ENCODE measurements around the gene TMEM233.

The TMEM233 gene

GRCh38 chr12:119593578-119594398 lies at the start of gene TMEM233:
Gene TMEM233, plus strand, starts transcription at chr12:119593774. Its CDS starts 75 bp downstream, at chr12:119593849.
- in situ Hi-C loops (cut with MboI; ENCODE audit: low sequenced_read_pairs): no loop called here

GRCh38 chr12:119544765-119545625 lies 48.6 kb upstream of the TMEM233 start:
- in situ Hi-C loops (cut with MboI; ENCODE audit: low sequenced_read_pairs): no loop called here

DNA sequence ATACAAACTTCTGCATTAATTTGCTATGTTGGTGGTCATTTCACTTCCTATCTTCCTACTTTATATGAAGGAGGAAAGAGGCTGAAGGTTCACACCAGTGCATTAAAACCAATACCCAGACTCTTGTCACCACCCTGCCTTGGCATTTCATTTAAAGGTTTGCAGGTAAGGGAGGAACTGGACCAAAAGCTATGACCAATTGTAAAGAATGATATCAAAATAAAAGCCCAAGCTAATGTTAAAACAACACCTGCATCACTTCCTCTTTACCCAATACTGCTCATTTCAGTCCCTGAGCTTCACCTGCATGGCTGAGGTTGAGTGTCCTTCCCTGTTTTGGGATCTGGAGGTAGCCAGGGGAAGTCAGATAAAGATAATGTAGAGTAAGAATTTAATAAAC lies 47.2 kb upstream of the TMEM233 start:
- in situ Hi-C loops (cut with MboI; ENCODE audit: low sequenced_read_pairs): no loop called here

- in situ Hi-C loops (cut with MboI; ENCODE audit: low sequenced_read_pairs): no loop called here
These were observed 46.6 kb upstream of the TMEM233 start for GRCh38 chr12:119547001-119547400.

- in situ Hi-C loops (cut with MboI; ENCODE audit: low sequenced_read_pairs): no loop called here
These were observed 36.7 kb upstream of the TMEM233 start for GRCh38 chr12:119556854-119557253.

DNA sequence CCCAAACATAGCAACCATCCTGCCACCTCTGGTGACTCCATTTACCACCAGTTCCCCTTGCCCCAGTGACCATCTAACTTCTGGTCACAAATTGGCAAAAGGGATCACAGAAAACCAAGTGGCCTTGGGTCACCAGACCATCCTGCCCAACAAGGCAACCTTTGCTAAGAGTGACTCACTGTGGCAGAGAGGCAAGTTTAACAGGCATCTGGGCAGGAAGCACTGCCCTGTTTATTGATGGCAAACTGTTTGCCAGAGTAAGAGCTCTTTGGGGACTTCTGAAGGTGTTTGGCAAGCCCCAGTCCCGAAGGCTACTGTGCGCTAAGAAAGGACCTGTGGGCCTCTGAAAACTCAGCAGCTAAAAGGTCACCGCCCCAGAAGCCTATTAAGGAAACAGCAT lies 28.2 kb upstream of the TMEM233 start:
- in situ Hi-C loops (cut with MboI; ENCODE audit: low sequenced_read_pairs): no loop called here

DNA sequence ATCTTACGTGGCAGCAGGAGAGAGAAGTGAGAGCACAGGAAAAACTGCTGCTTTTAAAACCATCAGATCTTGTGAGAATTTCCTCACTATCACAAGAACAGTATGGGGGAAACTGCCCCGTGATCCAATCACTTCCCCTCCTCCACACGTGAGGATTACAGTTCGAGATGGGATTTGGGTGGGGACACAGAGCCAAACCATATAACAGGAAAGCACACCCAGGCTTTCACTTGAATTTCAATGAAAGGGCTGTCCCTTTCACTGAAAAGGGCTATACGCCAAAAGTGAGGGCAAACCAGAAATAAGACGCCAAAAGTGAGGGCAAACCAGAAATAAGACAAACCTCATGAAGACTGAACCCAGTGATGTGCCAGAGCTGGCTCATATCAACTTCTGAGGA lies 22.8 kb upstream of the TMEM233 start:
- in situ Hi-C loops (cut with MboI; ENCODE audit: low sequenced_read_pairs): no loop called here

- in situ Hi-C loops (cut with MboI; ENCODE audit: low sequenced_read_pairs): no loop called here
These were observed 20.5 kb upstream of the TMEM233 start for GRCh38 chr12:119573086-119573485.

- in situ Hi-C loops (cut with MboI; ENCODE audit: low sequenced_read_pairs): no loop called here
These were observed 19.3 kb upstream of the TMEM233 start for GRCh38 chr12:119574255-119574654.

DNA sequence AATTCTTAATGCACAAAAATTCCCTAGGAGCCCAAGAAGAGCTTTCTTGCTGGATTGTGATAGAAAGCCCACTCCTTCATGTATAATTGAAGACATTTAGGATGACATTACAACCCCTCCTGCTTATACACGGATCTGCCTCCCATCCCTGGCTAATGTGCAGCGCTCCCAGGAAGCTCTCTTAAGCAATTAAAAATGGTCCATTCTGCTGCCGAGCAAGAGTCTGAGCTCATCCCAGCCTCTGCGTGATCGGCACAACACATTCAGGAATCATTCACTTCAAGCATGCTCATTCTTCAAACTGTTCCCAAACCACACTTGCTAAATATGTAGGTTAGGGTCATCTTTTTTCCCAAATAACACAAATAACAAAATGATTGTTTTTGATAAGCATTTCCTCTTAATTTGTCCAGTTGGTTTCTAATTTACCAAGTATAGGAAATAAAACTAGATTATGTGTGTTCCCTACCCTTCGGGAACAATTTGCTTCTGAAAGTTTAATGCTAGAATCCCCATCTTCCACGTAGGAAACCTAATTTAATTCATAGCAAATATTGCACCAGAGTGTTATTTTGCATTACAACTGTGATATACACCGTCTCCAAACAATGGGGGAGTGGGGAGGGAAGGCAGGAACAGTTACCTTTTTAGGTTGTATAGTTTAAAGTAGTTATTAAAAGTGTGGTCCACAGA lies 17.3 kb upstream of the TMEM233 start:
- in situ Hi-C loops (cut with MboI; ENCODE audit: low sequenced_read_pairs): no loop called here

DNA sequence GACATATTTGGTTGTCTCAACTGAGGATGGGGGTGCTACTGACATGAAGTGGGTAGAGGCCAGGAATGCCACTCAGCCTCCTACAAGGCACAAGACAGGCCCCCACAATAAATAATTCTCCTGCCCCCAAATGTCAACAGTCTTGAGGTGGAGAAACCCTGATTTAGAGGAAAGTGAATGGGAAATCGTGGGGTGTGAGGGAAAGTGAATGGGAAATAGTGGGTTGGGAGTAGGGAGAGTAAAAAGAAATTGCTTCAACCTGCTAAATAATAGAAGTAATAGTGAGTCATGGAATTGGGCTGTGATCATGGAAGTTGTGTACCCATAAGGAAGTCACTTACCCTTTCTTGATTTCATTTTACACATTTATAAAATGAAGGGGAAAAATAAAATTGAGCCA lies 16.7 kb upstream of the TMEM233 start:
- in situ Hi-C loops (cut with MboI; ENCODE audit: low sequenced_read_pairs): no loop called here

DNA sequence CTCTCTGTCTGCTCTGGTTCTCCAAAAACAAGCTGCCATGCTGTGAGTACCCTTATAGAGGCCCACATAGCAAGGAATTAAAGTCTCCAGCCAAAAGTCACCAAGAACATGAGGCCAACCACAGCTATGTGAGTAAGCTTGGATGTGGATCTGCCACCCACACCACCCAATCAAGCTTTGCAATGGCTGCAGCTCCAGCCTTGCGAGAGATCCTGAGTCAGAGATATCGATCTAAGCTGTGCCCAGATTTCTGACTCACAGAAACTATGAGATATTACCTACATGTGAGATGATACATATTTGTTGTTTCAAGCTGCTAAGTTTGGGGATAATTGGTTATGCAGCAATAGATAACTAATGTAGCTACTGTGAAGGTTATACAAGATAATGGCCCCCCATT lies 15.5 kb upstream of the TMEM233 start:
- in situ Hi-C loops (cut with MboI; ENCODE audit: low sequenced_read_pairs): no loop called here

DNA sequence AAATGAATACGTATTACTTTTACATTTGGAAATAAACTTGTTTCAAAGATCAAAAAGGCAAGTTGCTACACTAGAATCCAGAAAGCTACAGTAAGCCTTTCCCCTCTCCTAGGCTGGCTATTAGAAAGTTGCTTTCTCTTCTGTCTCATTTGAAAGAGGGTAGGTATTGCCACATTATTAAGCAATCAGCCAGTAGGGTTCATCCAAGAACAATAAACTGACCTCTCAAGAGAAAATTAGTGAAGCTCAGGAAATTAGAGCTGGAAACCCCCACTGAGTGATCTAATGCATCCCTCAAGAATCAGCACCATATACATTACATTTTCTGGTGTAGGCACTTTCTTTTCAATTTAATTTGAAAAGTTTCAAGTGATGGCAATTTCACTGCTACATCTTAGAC lies 4.5 kb upstream of the TMEM233 start:
- in situ Hi-C loops (cut with MboI; ENCODE audit: low sequenced_read_pairs): no loop called here

DNA sequence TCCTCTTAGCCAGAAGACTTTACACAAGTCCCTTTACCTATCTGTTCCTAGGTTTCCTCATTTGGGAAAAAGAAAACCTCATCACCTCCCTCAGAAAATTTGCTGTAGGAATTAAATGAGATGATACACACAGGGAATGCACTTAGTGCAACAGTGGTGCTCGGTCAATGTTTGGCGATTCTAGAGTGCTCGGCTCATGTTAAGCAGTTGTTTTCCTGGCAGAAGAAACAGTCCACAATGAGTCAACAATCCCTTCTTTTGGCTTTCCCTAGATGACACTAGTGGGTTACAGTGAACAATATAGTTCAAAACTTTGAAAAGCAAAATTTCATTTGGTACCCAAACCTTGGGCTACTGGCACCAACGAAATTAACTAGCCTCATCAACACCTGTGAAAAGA lies 3.9 kb upstream of the TMEM233 start:
- in situ Hi-C loops (cut with MboI; ENCODE audit: low sequenced_read_pairs): no loop called here

- in situ Hi-C loops (cut with MboI; ENCODE audit: low sequenced_read_pairs): no loop called here
These were observed 1.3 kb upstream of the TMEM233 start for GRCh38 chr12:119592232-119592631.

GRCh38 chr12:119594399-119594730 lies 791 bp downstream of the TMEM233 start:
- in situ Hi-C loops (cut with MboI; ENCODE audit: low sequenced_read_pairs): no loop called here

- in situ Hi-C loops (cut with MboI; ENCODE audit: low sequenced_read_pairs): no loop called here
These were observed 1.3 kb downstream of the TMEM233 start for GRCh38 chr12:119594772-119595445.

DNA sequence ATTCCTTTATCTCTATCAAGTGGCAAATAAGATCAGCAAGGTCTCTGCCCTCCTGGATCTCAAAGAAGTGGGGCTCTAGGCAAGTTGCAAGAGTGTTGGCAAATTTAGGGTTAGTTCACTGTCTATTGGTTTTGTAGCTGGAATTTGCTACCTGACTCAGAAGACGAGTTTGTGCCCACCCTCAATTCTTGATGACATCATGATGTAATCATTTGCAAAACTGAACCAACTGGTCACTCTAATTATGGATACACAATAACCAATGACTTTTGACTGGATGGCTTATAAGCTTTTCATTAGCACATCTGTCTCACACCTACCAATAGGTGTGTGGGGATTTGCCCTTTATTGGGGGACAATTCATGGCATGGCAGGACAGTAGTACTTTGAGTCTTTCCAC lies 4.6 kb downstream of the TMEM233 start:
- in situ Hi-C loops (cut with MboI; ENCODE audit: low sequenced_read_pairs): no loop called here

DNA sequence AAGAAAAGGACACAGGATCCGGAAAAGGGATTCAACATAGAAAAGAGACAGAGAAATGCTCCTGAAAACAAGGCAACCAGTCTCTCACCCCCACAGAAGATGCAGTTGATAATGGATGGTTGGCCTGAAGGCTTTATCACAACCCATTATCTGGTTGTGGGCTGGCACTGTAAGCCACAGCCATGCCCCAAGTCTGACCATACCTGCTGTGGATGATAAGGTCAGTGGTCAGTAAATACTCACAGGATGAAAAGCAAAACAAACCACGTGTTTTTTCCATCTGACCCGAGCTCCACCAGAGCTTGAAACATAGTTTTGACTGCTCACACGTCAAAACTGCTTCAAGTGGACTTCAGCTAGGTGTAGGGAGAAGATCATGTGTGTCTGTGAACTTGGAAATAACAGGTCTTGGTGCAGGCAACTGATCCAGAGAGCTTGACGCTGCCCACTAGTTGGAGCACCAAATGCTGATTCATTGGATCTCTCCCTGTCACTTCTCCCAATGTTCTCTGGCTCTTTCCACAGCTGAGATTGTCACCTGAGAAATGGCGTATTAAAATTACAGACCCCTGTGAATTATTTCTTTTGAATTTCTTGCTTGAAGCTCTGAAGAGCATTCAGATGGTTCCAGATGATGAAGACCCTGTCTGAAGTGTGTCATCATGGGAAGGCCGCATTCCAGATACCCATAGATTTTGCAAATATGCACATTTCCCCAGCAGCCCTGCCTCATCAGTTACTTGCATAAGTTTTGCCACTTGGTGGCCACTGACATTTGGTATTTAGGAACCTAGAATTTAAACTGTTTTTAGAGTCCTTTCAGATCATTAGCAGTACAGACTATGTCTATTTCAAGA lies 8.5 kb downstream of the TMEM233 start:
- in situ Hi-C loops (cut with MboI; ENCODE audit: low sequenced_read_pairs): no loop called here

GRCh38 chr12:119602734-119603094 lies 9.1 kb downstream of the TMEM233 start:
- in situ Hi-C loops (cut with MboI; ENCODE audit: low sequenced_read_pairs): no loop called here
